Ectodermal cell (in vitro differentiated cells): Measurements from ENCODE around the gene GPR137.
"Not testable (repeated sequence)": the region's sequence is repeated elsewhere in the genome, so short reads cannot be mapped to it uniquely, and the experiment has no call there.

ENCODE experiments used
- H3K27ac ChIP-seq: 2 replicates; pipeline ENCODE4 v1.7.0; 2013; ENCODE audit warnings: mild to moderate bottlenecking, low read depth, low read length; ENCODE audit not compliant: insufficient read depth, poor library complexity, severe bottlenecking
- H3K27me3 ChIP-seq: 2 replicates; pipeline ENCODE4 v1.7.0; 2013; ENCODE audit warnings: mild to moderate bottlenecking, low read length; ENCODE audit not compliant: insufficient read depth, control insufficient read depth, poor library complexity, severe bottlenecking
- H3K36me3 ChIP-seq: one replicate; pipeline ENCODE4 v1.7.0; 2013; ENCODE audit warnings: low read length; ENCODE audit not compliant: control insufficient read depth, insufficient read depth
- H3K4me1 ChIP-seq: one replicate; pipeline ENCODE4 v1.7.0; 2013; ENCODE audit warnings: low read length; ENCODE audit not compliant: control insufficient read depth, insufficient read depth
- H3K4me3 ChIP-seq: 2 replicates; pipeline ENCODE4 v1.7.0; 2013; ENCODE audit warnings: low read depth, low read length, control low read depth; ENCODE audit not compliant: insufficient read depth
- H3K9me3 ChIP-seq: 2 replicates; pipeline ENCODE4 v1.7.0; 2013; ENCODE audit warnings: mild to moderate bottlenecking, low read length, moderate library complexity; ENCODE audit not compliant: control insufficient read depth
- WGBS, 2 experiments: methylation state at CpG; one replicate each; pipeline ENCODE4 v1.1.7; 2013; ENCODE audit warnings: missing lambda C conversion rate in 2 of 2; 5-methylcytosine and 5-hydroxymethylcytosine counted together

The GPR137 gene

GRCh38 chr11:64304316-64305072 is 18.8 kb downstream of the GPR137 start:
- WGBS, 2 experiments = 1% methylated on average over 46 of the region's 46 CpGs
- H3K36me3 ChIP-seq = no peaks in the 10 kb centered on the region
- H3K4me1 ChIP-seq = peaks cover 18% of the 10 kb centered on the region
- peak overlapping the region; percentile 78 for H3K27ac ChIP-seq
- peak overlapping the region; percentile 51 for H3K4me3 ChIP-seq
- H3K27me3 ChIP-seq = peaks cover 41% of the 10 kb centered on the region
- no peaks in the 10 kb centered on the region for H3K9me3 ChIP-seq

DNA sequence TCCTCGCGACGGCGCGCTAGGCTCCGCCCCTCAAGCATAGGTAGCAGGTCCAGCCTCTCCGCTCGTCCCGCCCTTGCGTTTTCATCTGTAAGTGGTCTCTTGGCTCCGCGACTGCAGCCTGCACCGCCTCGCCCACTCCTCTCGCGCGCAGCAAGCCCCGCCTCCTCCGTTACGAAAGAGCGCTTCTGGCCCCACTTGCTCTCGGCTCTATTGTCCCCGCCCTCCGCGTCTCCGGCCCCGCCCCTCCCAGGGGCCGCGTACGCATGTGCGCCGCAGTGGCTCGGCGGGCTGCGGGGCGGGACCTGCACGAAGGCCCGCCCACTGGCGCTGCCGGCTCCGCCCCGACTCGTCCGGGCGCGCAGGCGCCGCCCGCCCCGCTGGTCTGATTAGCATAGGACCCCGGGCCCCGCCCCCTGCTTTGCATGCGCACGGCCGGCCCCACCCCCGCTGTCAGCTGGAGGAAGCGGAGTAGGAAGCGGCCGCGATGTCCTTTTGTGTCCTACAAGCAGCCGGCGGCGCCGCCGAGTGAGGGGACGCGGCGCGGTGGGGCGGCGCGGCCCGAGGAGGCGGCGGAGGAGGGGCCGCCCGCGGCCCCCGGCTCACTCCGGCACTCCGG is 19.5 kb downstream of the GPR137 start, which contains the start of gene ESRRA:
Gene ESRRA, plus strand, starts transcription at position 450 of the 616 bp plus-strand sequence. CDS start 1,656 bp downstream, outside the sequence.
- peaks cover 34% of the 10 kb centered on the region for H3K27me3 ChIP-seq
- WGBS, 2 experiments = 0% methylated on average over 81 of the region's 81 CpGs
- H3K36me3 ChIP-seq = no peaks in the 10 kb centered on the region
- peak within 1 kb of the TSS; percentile 78 for H3K27ac ChIP-seq
- H3K9me3 ChIP-seq = no peaks in the 10 kb centered on the region
- peaks cover 13% of the 10 kb centered on the region for H3K4me1 ChIP-seq
- H3K4me3 ChIP-seq = peak within 1 kb of the TSS; percentile 66

DNA sequence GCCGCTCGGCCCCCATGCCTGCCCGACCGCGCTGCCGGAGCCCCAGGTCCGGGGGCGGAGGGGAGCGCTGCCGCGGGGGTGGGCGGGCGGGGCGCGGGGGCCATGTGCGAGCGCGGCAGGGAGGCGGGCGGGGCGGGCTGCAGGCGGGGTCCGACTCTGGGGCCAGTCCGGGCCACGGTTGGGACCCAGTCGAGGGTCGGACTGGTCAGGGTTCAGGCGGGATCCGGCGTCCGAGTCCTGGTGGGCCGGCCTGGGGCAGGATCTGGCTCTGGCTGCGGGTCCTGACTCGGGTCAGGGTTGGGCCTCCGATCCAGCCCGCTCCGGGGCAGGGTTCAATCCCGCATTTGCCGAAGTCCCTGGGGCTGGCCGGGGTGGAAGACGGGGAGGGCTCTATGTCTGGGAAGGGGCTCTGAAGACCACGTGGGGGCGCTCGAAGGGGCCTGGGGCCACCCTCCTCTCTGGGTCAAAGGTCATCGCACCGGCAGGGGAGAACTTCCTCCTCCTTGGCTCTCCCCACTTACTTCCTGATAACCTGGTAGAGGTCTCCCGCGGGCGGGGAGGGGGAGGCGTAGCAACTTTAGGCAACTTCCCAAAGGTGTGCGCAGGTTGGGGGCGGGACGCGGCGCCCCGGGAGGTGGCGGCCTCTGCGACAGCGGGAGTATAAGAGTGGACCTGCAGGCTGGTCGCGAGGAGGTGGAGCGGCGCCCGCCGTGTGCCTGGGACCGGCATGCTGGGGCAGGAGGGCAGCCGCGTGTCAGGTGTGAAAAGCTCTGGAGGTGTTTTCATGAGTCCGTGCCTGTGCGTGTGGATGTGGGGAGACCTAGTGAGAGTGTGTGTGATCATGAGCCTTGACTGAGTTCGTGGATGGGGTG is 20.3 kb downstream of the GPR137 start:
- Histone ChIP-seq H3K36me3 (no peaks in the 10 kb centered on the region), H3K9me3 (no peaks in the 10 kb centered on the region), H3K4me3 (peak overlapping the region; percentile 66), H3K27ac (no peak overlapping the region), H3K4me1 (peaks cover 8% of the 10 kb centered on the region), H3K27me3 (peaks cover 26% of the 10 kb centered on the region)
- WGBS, 2 experiments = 0 to 1% methylated on average over 71 of the region's 71 CpGs

GRCh38 chr11:64306563-64306875 is 20.9 kb downstream of the GPR137 start:
- H3K27me3 ChIP-seq = peaks cover 20% of the 10 kb centered on the region
- no peak overlapping the region for H3K27ac ChIP-seq
- H3K4me3 ChIP-seq = peak overlapping the region; percentile 66
- WGBS, 2 experiments = 28 to 32% methylated on average over 9 of the region's 9 CpGs
- H3K36me3 ChIP-seq = no peaks in the 10 kb centered on the region
- peaks cover 8% of the 10 kb centered on the region for H3K4me1 ChIP-seq
- no peaks in the 10 kb centered on the region for H3K9me3 ChIP-seq

- no peaks in the 10 kb centered on the region for H3K9me3 ChIP-seq
- H3K4me1 ChIP-seq = peaks cover 8% of the 10 kb centered on the region
- H3K27me3 ChIP-seq = peaks cover 15% of the 10 kb centered on the region
- H3K27ac ChIP-seq = no peak overlapping the region
- H3K4me3 ChIP-seq = peak overlapping the region; percentile 66
- 86 to 88% methylated on average over 15 of the region's 15 CpGs for WGBS, 2 experiments
- H3K36me3 ChIP-seq = no peaks in the 10 kb centered on the region
These were observed 21.4 kb downstream of the GPR137 start for GRCh38 chr11:64306876-64307622.

GRCh38 chr11:64307795-64308194 is 22.1 kb downstream of the GPR137 start:
- not testable (repeated sequence) for H3K4me1 ChIP-seq, H3K36me3 ChIP-seq, H3K27ac ChIP-seq, H3K9me3 ChIP-seq, H3K4me3 ChIP-seq
- peaks cover 12% of the 10 kb centered on the region for H3K27me3 ChIP-seq
- 91 to 97% methylated on average over 5 of the region's 5 CpGs for WGBS, 2 experiments

- Histone ChIP-seq H3K36me3 (peaks cover 2% of the 10 kb centered on the region), H3K4me1 (peaks cover 3% of the 10 kb centered on the region), H3K9me3 (no peaks in the 10 kb centered on the region), H3K27ac (no peak overlapping the region), H3K27me3 (no peaks in the 10 kb centered on the region), H3K4me3 (no peak overlapping the region)
- WGBS, 2 experiments = 93 to 95% methylated on average over 10 of the region's 10 CpGs
These were observed 27.3 kb downstream of the GPR137 start for GRCh38 chr11:64312947-64313346.

GRCh38 chr11:64313491-64314145 is 28.0 kb downstream of the GPR137 start:
- H3K4me3 ChIP-seq = no peak overlapping the region
- 90% methylated on average over 18 of the region's 18 CpGs for WGBS, 2 experiments
- peaks cover 2% of the 10 kb centered on the region for H3K36me3 ChIP-seq
- H3K9me3 ChIP-seq = no peaks in the 10 kb centered on the region
- H3K4me1 ChIP-seq = peaks cover 3% of the 10 kb centered on the region
- H3K27me3 ChIP-seq = no peaks in the 10 kb centered on the region
- no peak overlapping the region for H3K27ac ChIP-seq

- peaks cover 8% of the 10 kb centered on the region for H3K4me1 ChIP-seq
- H3K4me3 ChIP-seq = no peak overlapping the region
- no peaks in the 10 kb centered on the region for H3K9me3 ChIP-seq
- H3K27me3 ChIP-seq = no peaks in the 10 kb centered on the region
- 94% methylated on average over 19 of the region's 19 CpGs for WGBS, 2 experiments
- peaks cover 2% of the 10 kb centered on the region for H3K36me3 ChIP-seq
- H3K27ac ChIP-seq = no peak overlapping the region
These were observed 28.6 kb downstream of the GPR137 start for GRCh38 chr11:64314146-64314804.
